Mesenchymal stem cell (in vitro differentiated cells and primary cell): ENCODE data around the gene KCNIP4.
A peak's percentile ranks its signal among the peaks of the same experiment; 100 is the strongest.

ENCODE experiments used
- DNase-seq: peaks from one replicate; pipeline ENCODE4 v3.0.0-alpha.2; 2013
- H2AFZ ChIP-seq: one replicate; pipeline ENCODE4 v1.6.1; 2013; ENCODE audit warnings: low read depth, mild to moderate bottlenecking, control low read depth, inconsistent platforms, low read length, moderate library complexity
- H2AK5ac ChIP-seq: 2 replicates; pipeline ENCODE4 v1.6.1; 2013; ENCODE audit warnings: low read length, moderate library complexity, mild to moderate bottlenecking, inconsistent platforms; ENCODE audit not compliant: severe bottlenecking
- H2BK120ac ChIP-seq: one replicate; pipeline ENCODE4 v1.6.1; 2013; ENCODE audit warnings: low read depth, mild to moderate bottlenecking, inconsistent platforms, low read length, moderate library complexity
- H2BK12ac ChIP-seq, 2 experiments: one replicate each; pipeline ENCODE4 v1.6.1; 2013; ENCODE audit warnings: inconsistent platforms in 2 of 2, low read length in 2 of 2, mild to moderate bottlenecking in 2 of 2, moderate library complexity in 2 of 2, control low read depth in 1 of 2
- H2BK15ac ChIP-seq: one replicate; pipeline ENCODE4 v1.6.1; 2013; ENCODE audit warnings: mild to moderate bottlenecking, low read depth, inconsistent platforms; ENCODE audit not compliant: poor library complexity, severe bottlenecking
- H2BK5ac ChIP-seq: 2 replicates; pipeline ENCODE4 v1.6.1; 2013; ENCODE audit warnings: low read depth, mild to moderate bottlenecking, low read length, control low read depth, inconsistent platforms; ENCODE audit not compliant: poor library complexity, severe bottlenecking
- H3K14ac ChIP-seq, 2 experiments: one replicate each; pipeline ENCODE4 v1.6.1; 2013; ENCODE audit warnings: inconsistent platforms in 2 of 2, low read length in 2 of 2, control low read depth in 1 of 2, mild to moderate bottlenecking in 1 of 2, moderate library complexity in 1 of 2
- H3K18ac ChIP-seq, 2 experiments: one replicate each; pipeline ENCODE4 v1.6.1; 2013; ENCODE audit warnings: inconsistent platforms in 2 of 2, low read length in 2 of 2, control low read depth in 1 of 2, low read depth in 1 of 2, mild to moderate bottlenecking in 1 of 2
- H3K23ac ChIP-seq, 2 experiments: one replicate each; pipeline ENCODE4 v1.6.1; 2013; ENCODE audit warnings: inconsistent platforms in 2 of 2, low read length in 2 of 2, mild to moderate bottlenecking in 2 of 2, moderate library complexity in 2 of 2, control low read depth in 1 of 2
- H3K27ac ChIP-seq: 2 replicates; pipeline ENCODE4 v1.5.1; 2013; ENCODE audit warnings: mild to moderate bottlenecking, moderate library complexity, low read length, control low read depth, inconsistent platforms; ENCODE audit not compliant: poor library complexity, severe bottlenecking
- H3K27me3 ChIP-seq, 2 experiments: 2 replicates each; pipeline versions ENCODE4 v1.6.1 to v1.7.0; 2013; ENCODE audit warnings: low read length in 2 of 2, mild to moderate bottlenecking in 2 of 2, moderate library complexity in 2 of 2, control low read depth in 1 of 2, inconsistent platforms in 1 of 2; ENCODE audit not compliant: control insufficient read depth in 1 of 2, insufficient read depth in 1 of 2
- H3K36me3 ChIP-seq, 2 experiments: 2 replicates each; pipeline versions ENCODE4 v1.6.1 to v1.7.0; 2013; ENCODE audit warnings: low read length in 2 of 2, control low read depth in 1 of 2, inconsistent platforms in 1 of 2, low read depth in 1 of 2, mild to moderate bottlenecking in 1 of 2; ENCODE audit not compliant: insufficient read depth in 2 of 2, control insufficient read depth in 1 of 2
- H3K4ac ChIP-seq, 2 experiments: one replicate each; pipeline ENCODE4 v1.6.1; 2013; ENCODE audit warnings: inconsistent platforms in 2 of 2, low read length in 2 of 2, mild to moderate bottlenecking in 2 of 2, moderate library complexity in 2 of 2, control low read depth in 1 of 2, low read depth in 1 of 2
- H3K4me1 ChIP-seq: 2 replicates; pipeline ENCODE4 v1.6.1; 2013; ENCODE audit warnings: low read depth, low read length, control low read depth; ENCODE audit not compliant: control insufficient read depth, insufficient read depth
- H3K4me2 ChIP-seq: 2 replicates; pipeline ENCODE4 v1.6.1; 2013; ENCODE audit warnings: low read length, mild to moderate bottlenecking, inconsistent platforms; ENCODE audit not compliant: poor library complexity, severe bottlenecking
- H3K4me3 ChIP-seq, 2 experiments: 2 replicates each; pipeline versions ENCODE4 v1.5.1 to v1.7.0; 2013; ENCODE audit warnings: low read length in 2 of 2, mild to moderate bottlenecking in 2 of 2, control low read depth in 1 of 2, low read depth in 1 of 2; ENCODE audit not compliant: insufficient read depth in 1 of 2
- H3K79me1 ChIP-seq: replicated peaks from 2 replicates; pipeline ENCODE4 v1.6.1; 2013; ENCODE audit warnings: mild to moderate bottlenecking, control low read depth, low read length, inconsistent platforms; ENCODE audit not compliant: poor library complexity, severe bottlenecking
- H3K9ac ChIP-seq: 2 replicates; pipeline ENCODE4 v1.7.0; 2013; ENCODE audit warnings: mild to moderate bottlenecking, low read length, moderate library complexity
- H3K9me3 ChIP-seq: 2 replicates; pipeline ENCODE4 v1.7.0; 2013; ENCODE audit warnings: mild to moderate bottlenecking, low read length; ENCODE audit not compliant: control insufficient read depth
- H4K8ac ChIP-seq: one replicate; pipeline ENCODE4 v1.6.1; 2013; ENCODE audit warnings: inconsistent platforms, mild to moderate bottlenecking, low read length, moderate library complexity
- H4K91ac ChIP-seq: one replicate; pipeline ENCODE4 v1.6.1; 2013; ENCODE audit warnings: mild to moderate bottlenecking, low read length, inconsistent platforms
- WGBS: methylation state at CpG from one replicate; pipeline ENCODE4 v1.1.7; 2013; ENCODE audit warnings: mixed read lengths; 5-methylcytosine and 5-hydroxymethylcytosine counted together

KCNIP4 gene

DNA sequence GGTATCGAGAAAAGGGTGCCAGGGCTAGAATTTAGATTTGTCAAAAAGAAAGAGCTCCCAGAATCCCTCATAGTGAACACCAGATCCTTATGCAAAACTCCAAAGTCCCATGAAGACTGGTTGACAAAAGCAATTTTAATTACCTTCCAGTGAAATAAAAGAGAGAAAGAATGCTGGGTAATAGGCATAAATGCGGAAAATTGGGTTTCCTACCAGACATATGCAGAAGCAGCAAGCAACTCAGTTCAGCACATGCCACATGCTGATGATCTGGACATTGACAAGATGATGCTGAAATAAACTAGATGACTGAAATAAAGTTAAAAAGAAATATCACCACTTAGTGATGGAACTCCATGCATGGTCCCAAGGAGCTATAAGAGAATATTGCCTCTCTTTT is 83.9 kb downstream of the KCNIP4 start:
- no peak overlapping the region for H3K27ac ChIP-seq

GRCh38 chr4:21862917-21863316 is 85.7 kb downstream of the KCNIP4 start:
- WGBS, result 100% methylated on average over 1 of the region's 6 CpGs
- Histone ChIP-seq H3K4ac (no peak overlapping the region), H3K4me1 (no peaks in the 10 kb centered on the region), H3K4me2 (no peak overlapping the region), H2AK5ac (no peak overlapping the region), H4K8ac (no peak overlapping the region), H3K18ac (no peak overlapping the region), H3K79me1 (no peaks in the 10 kb centered on the region), H3K9ac (no peak overlapping the region), H3K36me3 (no peaks in the 10 kb centered on the region), H3K23ac (no peak overlapping the region), H3K4me3 (no peak overlapping the region), H2BK12ac (no peak overlapping the region), H3K9me3 (no peaks in the 10 kb centered on the region), H3K27ac (no peak overlapping the region), H2BK5ac (no peak overlapping the region), H4K91ac (no peak overlapping the region), H2BK120ac (no peak overlapping the region), H3K14ac (no peak overlapping the region), H2BK15ac (no peak overlapping the region), H2AFZ (no peak overlapping the region), H3K27me3 (no peaks in the 10 kb centered on the region)
- DNase-seq, result no peak

More for the DNA sequence above, 83.9 kb downstream of the KCNIP4 start:
- Histone ChIP-seq H3K79me1 (no peaks in the 10 kb centered on the region), H3K36me3 (no peaks in the 10 kb centered on the region), H3K4me3 (no peak overlapping the region), H2BK120ac (no peak overlapping the region), H3K14ac (no peak overlapping the region), H3K4ac (no peak overlapping the region), H3K9ac (no peak overlapping the region), H4K91ac (no peak overlapping the region), H2BK15ac (no peak overlapping the region), H2BK12ac (no peak overlapping the region), H4K8ac (no peak overlapping the region), H3K9me3 (no peaks in the 10 kb centered on the region), H2BK5ac (no peak overlapping the region), H2AFZ (no peak overlapping the region), H3K4me1 (no peaks in the 10 kb centered on the region), H3K18ac (no peak overlapping the region), H2AK5ac (no peak overlapping the region), H3K23ac (no peak overlapping the region), H3K27me3 (no peaks in the 10 kb centered on the region), H3K4me2 (no peak overlapping the region)
- WGBS, result 87% methylated on average over 2 of the region's 2 CpGs
- DNase-seq, result no peak

DNA sequence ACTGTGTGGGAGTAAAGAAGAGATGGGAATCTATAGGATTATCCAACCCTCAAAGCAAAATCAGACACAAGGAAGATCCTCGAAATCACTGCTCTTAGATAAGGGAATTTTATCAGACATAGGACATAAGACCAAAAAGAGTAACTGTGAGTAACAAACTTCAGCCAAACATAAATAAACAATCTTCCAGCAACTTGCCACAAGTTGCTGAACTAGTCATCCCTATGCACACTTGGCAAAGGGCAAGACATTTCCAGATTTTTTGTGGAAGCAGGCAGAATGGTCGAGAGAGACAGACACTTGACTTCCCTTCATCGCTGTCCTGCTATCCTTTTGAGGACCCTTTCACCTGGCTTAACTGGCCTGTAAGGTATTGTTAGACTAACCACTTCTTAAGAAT is 89.6 kb downstream of the KCNIP4 start:
- no peak overlapping the region for H3K14ac ChIP-seq
- no peak overlapping the region for H3K23ac ChIP-seq
- no peak overlapping the region for H3K4ac ChIP-seq
- H3K79me1 ChIP-seq, result no peaks in the 10 kb centered on the region
- no peak overlapping the region for H2AFZ ChIP-seq
- no peaks in the 10 kb centered on the region for H3K36me3 ChIP-seq
- no peak overlapping the region for H3K18ac ChIP-seq
- H2AK5ac ChIP-seq, result no peak overlapping the region
- H3K4me2 ChIP-seq, result no peak overlapping the region
- H3K27ac ChIP-seq, result no peak overlapping the region
- DNase-seq, result peak; percentile 62
- H2BK5ac ChIP-seq, result no peak overlapping the region
- H3K27me3 ChIP-seq, result no peaks in the 10 kb centered on the region
- H4K91ac ChIP-seq, result no peak overlapping the region
- no peak overlapping the region for H2BK120ac ChIP-seq
- no peak overlapping the region for H3K9ac ChIP-seq
- H3K9me3 ChIP-seq, result no peaks in the 10 kb centered on the region
- H2BK12ac ChIP-seq, result no peak overlapping the region
- WGBS, result 40% methylated on average over 3 of the region's 3 CpGs
- H3K4me3 ChIP-seq, result no peak overlapping the region
- H4K8ac ChIP-seq, result no peak overlapping the region
- H3K4me1 ChIP-seq, result no peaks in the 10 kb centered on the region
- H2BK15ac ChIP-seq, result no peak overlapping the region

- 78% methylated on average over 2 of the region's 2 CpGs for WGBS
- H2AK5ac ChIP-seq, result no peak overlapping the region
- H3K14ac ChIP-seq, result peak overlapping the region in 1 of 2 experiments; percentile 55
- H2AFZ ChIP-seq, result no peak overlapping the region
- H2BK12ac ChIP-seq, result no peak overlapping the region
- no peaks in the 10 kb centered on the region for H3K36me3 ChIP-seq
- H3K4me1 ChIP-seq, result no peaks in the 10 kb centered on the region
- no peak for DNase-seq
- H2BK5ac ChIP-seq, result no peak overlapping the region
- no peak overlapping the region for H3K4ac ChIP-seq
- H3K9me3 ChIP-seq, result no peaks in the 10 kb centered on the region
- H2BK15ac ChIP-seq, result peak overlapping the region; percentile 65
- no peak overlapping the region for H3K4me3 ChIP-seq
- H3K27me3 ChIP-seq, result no peaks in the 10 kb centered on the region
- no peak overlapping the region for H4K91ac ChIP-seq
- H3K18ac ChIP-seq, result no peak overlapping the region
- no peak overlapping the region for H3K9ac ChIP-seq
- H2BK120ac ChIP-seq, result no peak overlapping the region
- no peak overlapping the region for H3K27ac ChIP-seq
- no peak overlapping the region for H3K23ac ChIP-seq
- no peak overlapping the region for H4K8ac ChIP-seq
- no peaks in the 10 kb centered on the region for H3K79me1 ChIP-seq
- H3K4me2 ChIP-seq, result no peak overlapping the region
Measured at GRCh38 chr4:21856754-21857153, 91.8 kb downstream of the KCNIP4 start.
